H9 (cell line): ENCODE measurements around the gene VASH1. TPM values are rescaled to one million over a fixed set of nuclear protein-coding genes. Genes with fewer than 3 reads are reported as not detected.

Experiments used
- DNase-seq: peaks from one replicate; pipeline ENCODE4 v3.0.0-alpha.2; 2017
- H2AFZ ChIP-seq: one replicate; pipeline ENCODE4 v1.6.1; 2013; ENCODE audit warnings: mild to moderate bottlenecking, low read length, control low read depth, moderate library complexity
- H2AK5ac ChIP-seq: 2 replicates; pipeline ENCODE4 v1.6.1; 2013; ENCODE audit warnings: low read length, control low read depth, mixed read lengths; ENCODE audit not compliant: insufficient read length
- H2BK120ac ChIP-seq: one replicate; pipeline ENCODE4 v1.6.1; 2013; ENCODE audit warnings: low read depth, mild to moderate bottlenecking, low read length, control low read depth, inconsistent platforms; ENCODE audit not compliant: poor library complexity, severe bottlenecking
- H2BK12ac ChIP-seq: 2 replicates; pipeline ENCODE4 v1.6.1; 2013; ENCODE audit warnings: low read length, control low read depth, mixed read lengths, low read depth; ENCODE audit not compliant: insufficient read length
- H2BK15ac ChIP-seq: 2 replicates; pipeline ENCODE4 v1.6.1; 2013; ENCODE audit warnings: low read depth, low read length, control low read depth
- H2BK20ac ChIP-seq: one replicate; pipeline ENCODE4 v1.6.1; 2013; ENCODE audit warnings: low read depth, mild to moderate bottlenecking, low read length, control low read depth, inconsistent platforms; ENCODE audit not compliant: poor library complexity, severe bottlenecking
- H2BK5ac ChIP-seq: 2 replicates; pipeline ENCODE4 v1.6.1; 2013; ENCODE audit warnings: low read length, control low read depth, mixed read lengths; ENCODE audit not compliant: insufficient read length
- H3K14ac ChIP-seq: 2 replicates; pipeline ENCODE4 v1.6.1; 2013; ENCODE audit warnings: low read length, control low read depth; ENCODE audit not compliant: insufficient read depth
- H3K18ac ChIP-seq: 2 replicates; pipeline ENCODE4 v1.6.1; 2013; ENCODE audit warnings: low read depth, mild to moderate bottlenecking, mixed read lengths, low read length, control low read depth; ENCODE audit not compliant: insufficient read length
- H3K23ac ChIP-seq: 2 replicates; pipeline ENCODE4 v1.6.1; 2013; ENCODE audit warnings: low read length, control low read depth, mixed read lengths, low read depth; ENCODE audit not compliant: insufficient read length
- H3K23me2 ChIP-seq: 2 replicates; pipeline ENCODE4 v1.6.1; 2013; ENCODE audit warnings: low read depth, mild to moderate bottlenecking, mixed read lengths, low read length, control low read depth; ENCODE audit not compliant: insufficient read length, poor library complexity, severe bottlenecking
- H3K27ac ChIP-seq: 2 replicates; pipeline ENCODE4 v1.5.1; 2013; ENCODE audit warnings: low read length, control low read depth, mixed read lengths, low read depth; ENCODE audit not compliant: insufficient read length
- H3K27me3 ChIP-seq: 2 replicates; pipeline ENCODE4 v1.6.1; 2013; ENCODE audit warnings: low read length, control low read depth, inconsistent platforms; ENCODE audit not compliant: insufficient read depth
- H3K4ac ChIP-seq: 2 replicates; pipeline ENCODE4 v1.6.1; 2013; ENCODE audit warnings: low read depth, mild to moderate bottlenecking, control low read depth, inconsistent platforms, low read length, moderate library complexity
- H3K4me1 ChIP-seq: 2 replicates; pipeline ENCODE4 v1.6.1; 2013; ENCODE audit warnings: low read length, control low read depth, inconsistent platforms; ENCODE audit not compliant: insufficient read depth
- H3K4me2 ChIP-seq: 2 replicates; pipeline ENCODE4 v1.6.1; 2013; ENCODE audit warnings: low read length, control low read depth, mixed read lengths; ENCODE audit not compliant: insufficient read length, insufficient read depth
- H3K56ac ChIP-seq: 2 replicates; pipeline ENCODE4 v1.6.1; 2013; ENCODE audit warnings: low read depth, mild to moderate bottlenecking, mixed read lengths, low read length, control low read depth; ENCODE audit not compliant: insufficient read length
- H3K79me1 ChIP-seq: 2 replicates; pipeline ENCODE4 v1.6.1; 2013; ENCODE audit warnings: low read depth, mild to moderate bottlenecking, moderate library complexity, low read length, control low read depth, inconsistent platforms; ENCODE audit not compliant: insufficient read depth, poor library complexity, severe bottlenecking
- H3K79me2 ChIP-seq: 2 replicates; pipeline ENCODE4 v1.6.1; 2013; ENCODE audit warnings: low read length, control low read depth, inconsistent platforms; ENCODE audit not compliant: insufficient read depth
- H3K9ac ChIP-seq: 2 replicates; pipeline ENCODE4 v1.6.1; 2013; ENCODE audit warnings: low read length, control low read depth, mixed read lengths; ENCODE audit not compliant: insufficient read length; ENCODE audit errors: extremely low read depth
- H3K9me3 ChIP-seq: one replicate; pipeline ENCODE4 v1.6.1; 2013; ENCODE audit warnings: low read depth, low read length, inconsistent platforms; ENCODE audit not compliant: control insufficient read depth
- H3T11ph ChIP-seq: one replicate; pipeline ENCODE4 v1.6.1; 2013; ENCODE audit warnings: mild to moderate bottlenecking, low read length, control low read depth, inconsistent platforms
- H4K20me1 ChIP-seq: one replicate; pipeline ENCODE4 v1.6.1; 2013; ENCODE audit not compliant: control insufficient read depth, insufficient read length, insufficient read depth
- H4K5ac ChIP-seq: 2 replicates; pipeline ENCODE4 v1.6.1; 2013; ENCODE audit warnings: low read depth, mild to moderate bottlenecking, mixed read lengths, low read length, control low read depth; ENCODE audit not compliant: insufficient read length
- H4K8ac ChIP-seq: replicated peaks from 2 replicates; pipeline ENCODE4 v1.6.1; 2013; ENCODE audit warnings: low read length, control low read depth, mixed read lengths, low read depth; ENCODE audit not compliant: insufficient read length
- H4K91ac ChIP-seq: 2 replicates; pipeline ENCODE4 v1.6.1; 2013; ENCODE audit warnings: low read depth, mild to moderate bottlenecking, moderate library complexity, mixed read lengths, low read length, control low read depth; ENCODE audit not compliant: insufficient read length
- H3K27ac Mint-ChIP-seq, 3 experiments: 2 replicates in 2 of 3; 3 replicates in 1 of 3; pipeline ENCODE4 v1.8.0; 2020 to 2021; ENCODE audit warnings: mixed read lengths in 3 of 3, mild to moderate bottlenecking in 1 of 3, moderate library complexity in 1 of 3
- H3K27me3 Mint-ChIP-seq: 2 replicates; pipeline ENCODE4 v1.8.0; 2021; ENCODE audit warnings: low read depth, mild to moderate bottlenecking, moderate library complexity, mixed read lengths
- H3K36me3 Mint-ChIP-seq, 3 experiments: 2 replicates in 2 of 3; 3 replicates in 1 of 3; pipeline ENCODE4 v1.8.0; 2020 to 2021; ENCODE audit warnings: low read depth in 3 of 3, mixed read lengths in 3 of 3; ENCODE audit not compliant: insufficient read depth in 1 of 3
- H3K4me1 Mint-ChIP-seq, 2 experiments: 2 replicates each; pipeline ENCODE4 v1.8.0; 2020; ENCODE audit warnings: mixed read lengths in 2 of 2
- H3K4me3 Mint-ChIP-seq, 2 experiments: 2 replicates in 1 of 2; 3 replicates in 1 of 2; pipeline ENCODE4 v1.8.0; 2020 to 2021; ENCODE audit warnings: mild to moderate bottlenecking in 2 of 2, mixed read lengths in 2 of 2, moderate library complexity in 1 of 2
- H3K9me3 Mint-ChIP-seq, 2 experiments: 2 replicates in 1 of 2; 3 replicates in 1 of 2; pipeline ENCODE4 v1.8.0; 2020; ENCODE audit warnings: mild to moderate bottlenecking in 2 of 2, mixed read lengths in 2 of 2, moderate library complexity in 1 of 2
- CTCF ChIP-seq: fragments of 200-600 bp; sonication (generic); conservative IDR thresholded peaks from 3 replicates; pipeline ENCODE4 v1.8.0; 2021; ENCODE audit warnings: antibody characterized with exemption, mild to moderate bottlenecking
- WGBS: extraction: QIAGEN DNeasy Blood & Tissue Kit; methylation state at CpG from one replicate; pipeline ENCODE4 v1.1.7; 2013; ENCODE audit warnings: missing lambda C conversion rate, low lambda C conversion rate, mixed read lengths; ENCODE audit not compliant: insufficient read length; ENCODE audit errors: extremely low coverage; 5-methylcytosine and 5-hydroxymethylcytosine counted together
- total RNA-seq: library from RNA; stranded (reverse); gene quantifications from 2 replicates; pipeline ENCODE4 v1.2.1, GENCODE V29; 2021

The VASH1 gene
- total RNA-seq, 1 experiment from 2014 or later = 5.8 TPM

DNA sequence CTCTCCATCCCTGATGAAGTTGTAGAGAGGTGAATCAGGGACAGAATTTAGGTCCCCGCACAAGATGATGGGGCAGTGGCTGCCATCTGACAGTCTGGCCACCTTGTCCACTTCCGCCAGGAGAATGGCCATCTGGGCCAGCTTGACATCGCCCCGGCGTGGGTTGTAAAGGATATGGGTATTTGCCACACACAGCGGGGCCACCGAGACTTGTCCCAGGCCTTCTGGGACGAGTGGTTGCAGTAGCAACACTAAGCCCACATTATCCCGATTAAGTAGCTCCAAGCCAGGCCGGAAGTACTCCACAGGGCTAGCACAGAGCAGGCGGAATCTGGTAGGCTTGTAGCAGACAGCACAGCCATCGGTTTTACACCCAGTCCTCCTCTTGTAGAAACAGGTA, 45.2 kb downstream of the VASH1 start:
- H3K4ac ChIP-seq = no peak overlapping the region
- no peaks in the 10 kb centered on the region for H3K79me2 ChIP-seq
- H2BK20ac ChIP-seq = no peak overlapping the region
- no peaks in the 10 kb centered on the region for H3K27me3 ChIP-seq
- no peak for TF ChIP-seq CTCF
- Mint-ChIP-seq H3K36me3 (peaks cover 42 to 70% (median 66%) of the 10 kb centered on the region in 3 experiments; a peak in 6 of 7 replicates), H3K9me3 (no peaks in the 10 kb centered on the region), H3K27me3 (no peaks in the 10 kb centered on the region), H3K4me3 (no peak overlapping the region), H3K27ac (no peak overlapping the region), H3K4me1 (peaks cover 10% of the 10 kb centered on the region in 2 experiments)
- H2BK15ac ChIP-seq = no peak overlapping the region
- no peak overlapping the region for H4K91ac ChIP-seq
- H3T11ph ChIP-seq = no peak overlapping the region
- H3K18ac ChIP-seq = no peak overlapping the region
- H3K23ac ChIP-seq = no peak overlapping the region
- no peaks in the 10 kb centered on the region for H3K9me3 ChIP-seq
- H3K9ac ChIP-seq = no peak overlapping the region
- H4K5ac ChIP-seq = no peak overlapping the region
- H3K23me2 ChIP-seq = no peaks in the 10 kb centered on the region
- no peak overlapping the region for H2BK120ac ChIP-seq
- no peaks in the 10 kb centered on the region for H3K4me1 ChIP-seq
- no peak for DNase-seq
- H3K79me1 ChIP-seq = peaks cover 3% of the 10 kb centered on the region
- no peak overlapping the region for H2AK5ac ChIP-seq
- no peak overlapping the region for H3K4me2 ChIP-seq
- no peak overlapping the region for H2AFZ ChIP-seq
- H4K8ac ChIP-seq = no peak overlapping the region
- WGBS = no CpG with 5 or more reads among the region's 12 CpGs
- no peaks in the 10 kb centered on the region for H4K20me1 ChIP-seq
- H3K56ac ChIP-seq = no peak overlapping the region
- H3K27ac ChIP-seq = no peak overlapping the region
- no peak overlapping the region for H3K14ac ChIP-seq
- H2BK12ac ChIP-seq = no peak overlapping the region
- no peak overlapping the region for H2BK5ac ChIP-seq
